Testis (tissue), 3 donors: ENCODE results near the gene TFEB. TPM values are rescaled to one million over a fixed set of nuclear protein-coding genes. Genes with fewer than 3 reads are reported as not detected.

Experiments
- DNase-seq: peaks from one replicate; pipeline ENCODE4 v3.0.0-alpha.2; 2019
- H3K27ac ChIP-seq, 2 donors: fragments of 200-600 bp; sonication (generic); one replicate each; pipeline ENCODE4 v1.5.1; 2019
- H3K27me3 ChIP-seq: fragments of 200-600 bp; sonication (generic); one replicate; pipeline ENCODE4 v1.5.1; 2019
- H3K36me3 ChIP-seq: fragments of 200-600 bp; sonication (generic); one replicate; pipeline ENCODE4 v1.5.1; 2017; ENCODE audit warnings: low read depth; ENCODE audit errors: missing control alignments
- H3K4me1 ChIP-seq: fragments of 200-600 bp; sonication (generic); one replicate; pipeline ENCODE4 v1.5.1; 2019
- H3K4me3 ChIP-seq, 2 donors: fragments of 200-600 bp; sonication (generic); one replicate each; pipeline ENCODE4 v1.5.1; 2017 to 2019
- H3K9me3 ChIP-seq: fragments of 200-600 bp; sonication (generic); one replicate; pipeline ENCODE4 v1.5.1; 2017
- CTCF ChIP-seq, 3 experiments: fragments of 450-650 bp in 2 of 3; fragments of 200-600 bp in 1 of 3; sonication (generic) in 1 of 3; IDR thresholded peaks; one replicate each; pipeline ENCODE4 v1.5.1; 2016 to 2019; ENCODE audit warnings: antibody characterized with exemption in 3 of 3, mild to moderate bottlenecking in 2 of 3, moderate library complexity in 1 of 3
- POLR2A ChIP-seq: fragments of 450-650 bp; IDR thresholded peaks from one replicate; pipeline ENCODE4 v1.6.1; 2017; ENCODE audit warnings: antibody characterized with exemption, mild to moderate bottlenecking, moderate library complexity
- WGBS, 2 donors: methylation state at CpG; one replicate each; pipeline ENCODE4 v1.1.5; 2018; 5-methylcytosine and 5-hydroxymethylcytosine counted together
- intact Hi-C: fragments of 100-400 bp; cut with DNase I; formaldehyde crosslinking; loops from one replicate; pipeline ENCODE4 v1.15.1; 2023; ENCODE audit warnings: low total_unique reads
- polyA plus RNA-seq: library from polyadenylated mRNA; stranded (reverse); fragments of 350-450 nt; fragmentation: Illumina TruSeq; extraction: RNeasy Lipid Tissue Mini Kit (QIAGEN cat#74804); gene quantifications from one replicate; pipeline ENCODE4 v1.2.3, GENCODE V29; 2014; ENCODE audit warnings: low read depth, low replicate concordance; ENCODE audit not compliant: insufficient read depth
- total RNA-seq, 2 donors: library from RNA; depleted of rRNA; stranded (reverse); fragments of >200 nt; gene quantifications; one replicate each; pipeline ENCODE4 v1.2.3, GENCODE V29; 2016

TFEB gene
- total and polyA plus RNA-seq, 3 donors from 2014 or later: 4.5 to 6.3 (median 5.2) TPM

- TF ChIP-seq CTCF (IDR thresholded peaks at IDR 0.05): no peak
- TF ChIP-seq POLR2A: no peak
- 89 to 92% methylated on average over 7 of the region's 7 CpGs for WGBS, 2 donors
- no peak for DNase-seq
- Histone ChIP-seq H3K9me3 (no peaks in the 10 kb centered on the region), H3K4me1 (no peaks in the 10 kb centered on the region), H3K27ac (no peak overlapping the region), H3K4me3 (no peak overlapping the region), H3K36me3 (no peaks in the 10 kb centered on the region), H3K27me3 (no peaks in the 10 kb centered on the region)
- intact Hi-C loops: no loop called here
These were observed 61.0 kb downstream of the TFEB start for GRCh38 chr6:41674231-41675000.

- DNase-seq: no peak
- TF ChIP-seq POLR2A (no peak), CTCF (IDR thresholded peaks at IDR 0.05) (no peak)
These were observed 61.8 kb downstream of the TFEB start for GRCh38 chr6:41673704-41674000.

GRCh38 chr6:41672816-41673703 is 62.3 kb downstream of the TFEB start:
- intact Hi-C loops: no loop called here
- Histone ChIP-seq H3K9me3 (no peaks in the 10 kb centered on the region), H3K36me3 (no peaks in the 10 kb centered on the region), H3K4me1 (no peaks in the 10 kb centered on the region), H3K4me3 (no peak overlapping the region), H3K27me3 (no peaks in the 10 kb centered on the region), H3K27ac (no peak overlapping the region)
- DNase-seq: no peak
- TF ChIP-seq POLR2A (no peak), CTCF (IDR thresholded peaks at IDR 0.05) (no peak)
- WGBS, 2 donors: 87 to 92% methylated on average over 12 to 17 of the region's 17 CpGs

More at GRCh38 chr6:41673704-41674000, 61.8 kb downstream of the TFEB start:
- H3K4me1 ChIP-seq: no peaks in the 10 kb centered on the region
- H3K27ac ChIP-seq: no peak overlapping the region
- 85 to 92% methylated on average over 5 of the region's 5 CpGs for WGBS, 2 donors
- intact Hi-C loops: no loop called here
- H3K36me3 ChIP-seq: no peaks in the 10 kb centered on the region
- H3K4me3 ChIP-seq: no peak overlapping the region
- H3K27me3 ChIP-seq: no peaks in the 10 kb centered on the region
- no peaks in the 10 kb centered on the region for H3K9me3 ChIP-seq

GRCh38 chr6:41672016-41672415 is 63.4 kb downstream of the TFEB start:
- H3K9me3 ChIP-seq: no peaks in the 10 kb centered on the region
- intact Hi-C loops: no loop called here
- WGBS, 2 donors: 83 to 87% methylated on average over 7 of the region's 7 CpGs
- TF ChIP-seq CTCF (IDR thresholded peaks at IDR 0.05): no peak
- TF ChIP-seq POLR2A: no peak
- H3K4me1 ChIP-seq: no peaks in the 10 kb centered on the region
- no peak for DNase-seq
- H3K4me3 ChIP-seq: no peak overlapping the region
- H3K27me3 ChIP-seq: no peaks in the 10 kb centered on the region
- H3K36me3 ChIP-seq: no peaks in the 10 kb centered on the region
- no peak overlapping the region for H3K27ac ChIP-seq
